Measurements from ENCODE around the gene GDAP1L1.

Gene GDAP1L1

GRCh38 chr20:44247131-44247571 is at the start of gene GDAP1L1:
Gene GDAP1L1, plus strand, starts transcription at chr20:44247308. Its CDS starts 27 bp downstream, at chr20:44247335.
- no peak for DNase-seq
- TF ChIP-seq POLR2A (IDR thresholded peaks at IDR 0.05; ENCODE audit: low read length) (no peak), GATA1 (IDR thresholded peaks at IDR 0.05; ENCODE audit: low read depth, low read length) (no peak)

- DNase-seq, result no peak
- no peak for TF ChIP-seq POLR2A (IDR thresholded peaks at IDR 0.05; ENCODE audit: low read length)
Observed at GRCh38 chr20:44198872-44199271, 48.2 kb upstream of the GDAP1L1 start.

- no peak for TF ChIP-seq POLR2A (IDR thresholded peaks at IDR 0.05; ENCODE audit: low read length)
- no peak for TF ChIP-seq GATA1 (IDR thresholded peaks at IDR 0.05; ENCODE audit: low read depth, low read length)
- DNase-seq, result no peak
Observed at GRCh38 chr20:44199877-44200276, 47.2 kb upstream of the GDAP1L1 start.

GRCh38 chr20:44200371-44200770 is 46.7 kb upstream of the GDAP1L1 start:
- TF ChIP-seq POLR2A (IDR thresholded peaks at IDR 0.05; ENCODE audit: low read length) (no peak), GATA1 (IDR thresholded peaks at IDR 0.05; ENCODE audit: low read depth, low read length) (no peak)
- no peak for DNase-seq

GRCh38 chr20:44200983-44201382 is 46.1 kb upstream of the GDAP1L1 start:
- TF ChIP-seq POLR2A (IDR thresholded peaks at IDR 0.05; ENCODE audit: low read length) (no peak), GATA1 (IDR thresholded peaks at IDR 0.05; ENCODE audit: low read depth, low read length) (no peak)

GRCh38 chr20:44203161-44203560 is 43.9 kb upstream of the GDAP1L1 start:
- no peak for TF ChIP-seq GATA1 (IDR thresholded peaks at IDR 0.05; ENCODE audit: low read depth, low read length)
- no peak for TF ChIP-seq POLR2A (IDR thresholded peaks at IDR 0.05; ENCODE audit: low read length)
- no peak for DNase-seq

More at GRCh38 chr20:44200983-44201382, 46.1 kb upstream of the GDAP1L1 start:
- DNase-seq, result no peak

DNA sequence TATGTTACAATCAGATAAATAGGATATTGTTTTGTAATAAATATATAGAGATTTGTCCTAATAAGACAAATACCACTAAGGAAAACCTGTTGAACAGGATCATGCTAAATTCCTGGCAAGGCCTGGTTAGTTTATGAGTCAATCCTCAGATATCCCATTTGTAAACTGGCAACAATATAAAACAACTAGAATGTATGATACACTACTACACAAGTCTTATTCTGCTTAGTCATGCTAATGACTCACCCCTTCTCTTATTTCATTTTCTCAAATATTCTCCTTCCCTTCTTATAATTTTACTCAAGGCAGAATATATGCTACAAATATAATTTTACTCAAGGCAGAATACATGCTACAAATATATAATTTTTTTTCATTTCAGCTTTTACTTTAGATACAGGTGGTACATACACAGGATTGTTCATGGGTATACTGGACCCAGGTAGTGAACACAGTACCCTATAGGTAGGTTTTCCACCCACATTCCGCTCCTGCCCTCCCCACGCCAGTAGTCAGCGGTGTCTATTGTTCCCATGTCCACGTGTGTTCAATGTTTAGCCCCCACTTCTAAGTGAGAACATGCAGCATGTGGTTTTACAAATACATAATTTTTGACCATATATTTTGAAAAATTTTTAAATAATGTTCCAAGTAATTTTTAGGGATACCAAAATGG is 42.8 kb upstream of the GDAP1L1 start:
- TF ChIP-seq GATA1 (IDR thresholded peaks at IDR 0.05; ENCODE audit: low read depth, low read length), result no peak
- no peak for TF ChIP-seq POLR2A (IDR thresholded peaks at IDR 0.05; ENCODE audit: low read length)
- DNase-seq, result peak; percentile 64 to 78

GRCh38 chr20:44204832-44205215 is 42.3 kb upstream of the GDAP1L1 start:
- no peak for DNase-seq
- TF ChIP-seq POLR2A (IDR thresholded peaks at IDR 0.05; ENCODE audit: low read length) (no peak), GATA1 (IDR thresholded peaks at IDR 0.05; ENCODE audit: low read depth, low read length) (no peak)

DNA sequence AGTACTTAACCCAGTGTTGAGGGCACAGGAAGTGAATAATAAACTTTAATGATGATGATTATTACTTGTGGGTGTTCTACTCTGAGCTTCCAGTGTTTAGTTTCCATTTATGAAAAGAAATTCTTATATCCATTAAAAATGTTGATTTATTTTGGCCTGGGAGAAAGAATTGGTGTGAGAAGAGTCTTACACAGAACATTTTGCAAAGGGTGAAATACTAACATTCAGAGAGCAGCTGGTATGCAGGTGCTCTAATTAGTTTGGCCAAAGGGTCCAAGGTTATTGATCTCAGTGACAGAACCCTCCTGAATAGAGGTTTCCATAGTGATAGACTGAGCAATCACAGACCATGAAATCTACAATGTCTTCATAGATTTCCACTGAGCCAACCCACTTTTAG is 41.0 kb upstream of the GDAP1L1 start:
- no peak for TF ChIP-seq POLR2A (IDR thresholded peaks at IDR 0.05; ENCODE audit: low read length)
- TF ChIP-seq GATA1 (IDR thresholded peaks at IDR 0.05; ENCODE audit: low read depth, low read length), result no peak
- no peak for DNase-seq

DNA sequence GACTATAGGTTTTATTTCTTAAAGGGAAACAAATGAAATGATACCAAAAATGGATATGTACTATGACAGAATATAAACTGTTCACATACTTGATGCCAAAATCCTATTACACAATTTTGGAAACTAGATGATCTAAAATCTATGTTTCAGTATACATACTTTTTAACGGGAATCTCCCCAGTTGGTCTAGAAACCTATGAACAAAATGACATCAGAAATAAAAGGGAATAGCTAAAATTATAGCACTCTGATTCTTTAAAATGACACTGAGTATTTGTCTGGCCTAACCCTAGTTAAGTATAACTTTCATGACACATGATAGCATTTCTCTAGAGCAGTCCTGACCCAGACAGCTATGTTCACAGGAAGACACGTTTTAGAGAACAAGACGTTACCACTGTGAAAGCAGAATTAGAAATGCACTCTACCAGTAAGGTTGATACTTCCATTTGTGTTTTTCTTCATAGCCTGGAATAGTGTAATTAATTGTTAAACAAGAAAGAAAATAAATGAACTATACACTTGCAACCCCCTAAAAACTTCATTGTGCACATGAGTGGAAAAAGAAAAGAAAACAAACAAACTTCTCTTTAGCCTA is 39.9 kb upstream of the GDAP1L1 start:
- no peak for DNase-seq
- no peak for TF ChIP-seq GATA1 (IDR thresholded peaks at IDR 0.05; ENCODE audit: low read depth, low read length)
- TF ChIP-seq POLR2A (IDR thresholded peaks at IDR 0.05; ENCODE audit: low read length), result no peak

GRCh38 chr20:44208165-44208564 is 38.9 kb upstream of the GDAP1L1 start:
- DNase-seq, result no peak
- no peak for TF ChIP-seq POLR2A (IDR thresholded peaks at IDR 0.05; ENCODE audit: low read length)
- no peak for TF ChIP-seq GATA1 (IDR thresholded peaks at IDR 0.05; ENCODE audit: low read depth, low read length)

GRCh38 chr20:44208770-44209169 is 38.3 kb upstream of the GDAP1L1 start:
- DNase-seq, result peak; percentile 11 to 51
- TF ChIP-seq POLR2A (IDR thresholded peaks at IDR 0.05; ENCODE audit: low read length) (no peak), GATA1 (IDR thresholded peaks at IDR 0.05; ENCODE audit: low read depth, low read length) (no peak)

- TF ChIP-seq POLR2A (IDR thresholded peaks at IDR 0.05; ENCODE audit: low read length) (no peak), GATA1 (IDR thresholded peaks at IDR 0.05; ENCODE audit: low read depth, low read length) (no peak)
Observed at GRCh38 chr20:44209686-44210405, 37.3 kb upstream of the GDAP1L1 start.

GRCh38 chr20:44210406-44211176 is 36.5 kb upstream of the GDAP1L1 start, which contains the start of gene OSER1:
Gene OSER1, minus strand, starts transcription at chr20:44210771. Its CDS starts 3,814 bp downstream, at chr20:44206957.
- DNase-seq, result peak; percentile 98 to 99
- TF ChIP-seq GATA1 (IDR thresholded peaks at IDR 0.05; ENCODE audit: low read depth, low read length) (no peak), POLR2A (IDR thresholded peaks at IDR 0.05; ENCODE audit: low read length) (peak; percentile 94)

More at GRCh38 chr20:44209686-44210405, 37.3 kb upstream of the GDAP1L1 start:
- DNase-seq, result peak; percentile 49 to 72

Measured in erythroblast (primary cell).